GM21528 (cell line): ENCODE measurements around the gene OGDH.
A peak's percentile ranks its signal among the peaks of the same experiment; 100 is the strongest.
"Not testable (repeated sequence)": the region's sequence is repeated elsewhere in the genome, so short reads cannot be mapped to it uniquely, and the experiment has no call there.

Source experiments
- ATAC-seq: cut with Tn5 transposase; IDR thresholded peaks from one replicate; pipeline ENCODE4 v1.9.1; 2021; ENCODE audit warnings: mild to moderate bottlenecking, moderate library complexity; ENCODE audit not compliant: unreplicated experiment, low FRiP score

Gene OGDH

DNA sequence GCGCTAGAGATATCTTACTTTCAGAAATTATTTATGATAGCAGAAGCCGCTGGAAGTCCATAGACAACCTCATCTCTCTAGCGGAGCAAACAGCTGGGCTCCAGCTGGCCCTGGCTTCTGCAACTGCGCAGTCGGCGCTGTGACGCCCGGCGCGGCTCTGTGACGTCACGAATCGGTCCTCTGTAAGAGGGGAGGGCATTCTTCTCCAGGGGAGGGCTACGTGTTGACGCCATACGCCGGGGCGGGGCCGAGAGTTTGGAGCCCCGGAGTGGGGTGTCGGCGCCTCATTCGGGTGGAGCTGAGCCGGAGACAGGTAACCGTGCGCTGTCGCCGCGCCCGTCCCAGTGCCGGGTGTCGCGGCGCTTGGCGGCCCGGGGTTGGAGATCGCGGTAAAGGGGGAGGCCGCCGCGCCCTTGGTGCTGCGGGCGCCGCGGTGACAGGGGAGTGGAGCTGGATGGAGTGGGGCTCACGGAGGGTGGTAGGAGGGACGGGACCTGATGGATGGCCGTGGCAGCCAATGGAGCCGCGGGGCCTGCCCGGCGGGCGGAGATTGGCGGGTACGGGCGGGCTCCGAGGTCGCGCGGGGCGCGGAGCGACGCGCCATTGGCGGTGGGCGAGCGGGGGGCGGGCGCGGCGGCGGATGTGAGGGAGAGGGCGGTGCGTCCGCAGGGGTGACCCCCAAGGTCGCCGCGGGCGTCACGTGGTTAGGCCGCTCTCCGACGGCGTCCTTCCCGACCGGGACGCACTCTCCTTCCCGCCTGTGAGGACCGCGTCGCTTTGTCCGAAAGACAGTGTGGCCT lies at the start of gene OGDH:
Gene OGDH, plus strand, starts transcription at position 287 of the 800 bp plus-strand sequence. CDS start 17,717 bp downstream, outside the sequence.
- peak; percentile 92 for ATAC-seq

DNA sequence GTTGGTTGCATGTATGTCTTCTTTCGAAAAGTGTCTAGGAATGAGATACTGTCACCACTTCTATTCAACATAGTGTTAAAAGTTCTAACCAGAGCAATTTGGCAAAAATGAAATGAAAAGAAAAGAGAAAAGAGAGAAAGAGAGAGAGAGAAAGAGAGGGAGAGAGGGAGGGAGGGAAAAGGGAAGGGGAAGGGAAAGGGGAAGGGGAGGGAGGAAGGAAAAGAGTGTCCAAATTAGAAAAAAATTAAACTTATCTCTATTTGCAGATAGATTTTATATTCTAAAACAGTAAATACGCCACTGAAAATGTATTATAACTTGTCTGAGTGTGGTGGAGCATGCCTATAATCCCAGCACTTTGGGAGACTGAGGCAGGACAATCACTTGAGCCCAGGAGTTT lies 48.9 kb upstream of the OGDH start:
- ATAC-seq: no peak

DNA sequence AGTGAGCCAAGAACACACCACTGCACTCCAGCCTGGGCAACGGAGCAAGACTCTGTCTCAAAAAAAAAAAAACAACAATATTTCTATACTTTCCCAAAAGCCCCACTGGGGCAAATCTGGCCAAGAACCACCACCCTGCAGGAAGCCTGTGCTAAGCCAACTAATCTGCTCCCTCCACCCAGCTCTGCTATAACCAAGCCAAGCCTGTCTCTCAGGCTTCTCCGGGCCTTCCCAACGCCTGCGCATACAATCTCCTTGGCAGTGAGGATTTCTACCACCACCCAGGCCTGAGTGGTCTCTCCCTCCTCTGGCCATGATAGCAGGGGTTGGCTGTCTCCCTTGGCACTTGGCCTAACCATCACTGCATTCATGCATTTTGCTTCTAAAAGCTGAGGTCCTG lies 46.9 kb upstream of the OGDH start:
- ATAC-seq: no peak

DNA sequence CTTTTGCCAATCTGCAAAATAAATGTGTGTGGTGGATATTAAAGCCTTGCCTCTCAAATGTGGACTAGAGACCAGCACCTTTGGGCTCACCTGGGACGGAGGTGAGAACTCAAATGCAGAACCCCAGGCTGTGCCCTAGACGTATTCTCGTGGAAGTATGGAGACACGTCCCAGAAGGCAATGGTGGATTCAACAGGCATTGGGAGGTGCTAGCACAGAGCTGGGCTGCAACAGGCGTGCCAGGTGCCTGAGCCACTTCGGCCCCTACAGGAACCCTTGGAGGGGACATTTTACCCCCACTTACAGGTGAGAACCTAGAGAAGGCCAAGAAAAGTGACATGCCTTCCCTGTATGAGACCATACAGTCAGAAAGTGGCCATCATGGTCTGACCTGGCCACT lies 44.9 kb upstream of the OGDH start:
- no peak for ATAC-seq

DNA sequence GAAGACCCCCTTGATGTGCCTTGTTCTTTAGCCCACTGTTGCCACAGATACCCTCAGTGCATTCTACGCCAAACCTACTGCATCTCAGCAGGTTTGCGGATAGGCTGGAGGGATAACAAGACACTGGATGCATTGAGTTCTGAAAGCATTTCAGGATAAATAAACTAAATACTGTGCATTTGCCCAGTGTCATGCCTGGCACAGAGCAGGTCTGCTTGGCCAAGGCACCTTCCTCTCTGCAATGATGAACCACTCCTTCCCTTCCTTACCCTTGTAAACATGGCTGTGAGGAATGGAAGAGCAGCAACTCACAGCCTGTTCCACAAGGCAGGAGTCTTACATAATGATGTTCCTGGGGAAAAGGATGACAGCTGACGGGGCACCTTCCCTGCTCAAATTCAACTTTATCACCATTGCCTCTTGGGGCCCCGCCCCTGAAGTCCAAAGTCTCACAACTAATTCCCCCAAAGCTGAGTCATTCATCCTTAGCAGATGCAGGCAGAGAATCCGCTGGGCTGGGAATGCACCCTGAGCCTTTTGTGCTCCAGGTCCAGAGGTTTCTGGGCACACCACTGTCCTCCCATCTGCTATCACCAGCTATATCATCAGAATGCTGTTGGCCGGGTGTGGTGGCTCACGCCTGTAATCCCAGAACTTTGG lies 44.3 kb upstream of the OGDH start:
- no peak for ATAC-seq

DNA sequence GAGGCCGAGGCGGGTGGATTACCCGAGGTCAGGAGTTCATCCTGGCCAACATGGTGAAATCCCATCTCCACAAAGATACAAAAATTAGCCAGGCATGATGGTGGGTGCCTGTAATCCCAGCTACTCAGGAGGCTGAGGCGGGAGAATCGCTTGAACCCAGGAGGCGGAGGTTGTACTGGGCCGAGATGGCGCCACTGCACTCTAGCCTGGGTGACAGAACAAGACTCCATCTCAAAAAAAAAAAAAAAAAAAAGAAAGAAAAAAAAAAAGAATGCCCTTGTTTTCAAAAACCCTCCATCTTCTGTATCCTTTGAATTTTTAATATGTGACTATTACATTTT lies 43.8 kb upstream of the OGDH start:
- ATAC-seq: not testable (repeated sequence)

DNA sequence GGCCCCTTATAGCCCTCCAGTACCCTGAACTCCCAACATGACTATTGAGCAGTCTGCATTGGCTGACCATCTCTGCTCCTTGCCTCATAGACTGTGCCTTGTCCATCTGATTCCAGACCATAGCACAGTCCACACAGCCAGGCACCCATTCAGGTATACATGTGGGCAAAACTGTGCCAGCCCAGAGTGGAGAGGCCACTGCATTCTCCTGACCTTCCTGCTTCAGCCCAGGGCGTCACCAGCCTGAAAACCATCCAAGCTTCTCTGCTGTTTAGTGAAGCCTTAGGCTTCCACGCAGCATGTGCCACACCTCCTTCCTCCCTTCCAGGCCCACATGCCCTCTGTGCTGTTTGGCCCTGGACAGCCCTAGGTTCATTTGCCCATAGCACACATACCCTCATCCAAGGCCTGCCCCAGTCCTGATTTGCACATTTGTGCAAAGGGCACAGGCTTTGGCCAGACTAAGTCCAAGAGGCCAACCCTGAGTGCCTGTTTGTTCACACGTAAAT lies 43.2 kb upstream of the OGDH start:
- ATAC-seq: no peak

DNA sequence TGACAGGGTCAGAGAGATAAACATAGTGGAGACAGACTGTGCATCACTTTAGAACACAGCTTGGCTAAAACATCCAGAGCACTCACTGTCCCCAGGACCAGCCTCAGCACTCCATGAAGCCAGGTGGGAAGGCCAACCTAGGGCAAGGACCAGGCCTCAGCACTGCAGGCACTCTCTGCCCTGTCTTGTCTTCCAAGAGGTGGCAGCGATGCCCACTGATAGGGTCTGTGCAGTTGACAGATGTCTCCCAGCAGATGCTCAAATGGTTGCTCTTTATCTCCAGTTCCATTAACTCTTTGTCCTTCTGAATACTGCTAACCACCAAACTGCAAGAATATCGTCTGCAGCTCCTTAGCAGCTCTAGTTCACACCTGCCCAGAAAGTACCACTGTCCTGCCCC lies 41.8 kb upstream of the OGDH start:
- no peak for ATAC-seq

DNA sequence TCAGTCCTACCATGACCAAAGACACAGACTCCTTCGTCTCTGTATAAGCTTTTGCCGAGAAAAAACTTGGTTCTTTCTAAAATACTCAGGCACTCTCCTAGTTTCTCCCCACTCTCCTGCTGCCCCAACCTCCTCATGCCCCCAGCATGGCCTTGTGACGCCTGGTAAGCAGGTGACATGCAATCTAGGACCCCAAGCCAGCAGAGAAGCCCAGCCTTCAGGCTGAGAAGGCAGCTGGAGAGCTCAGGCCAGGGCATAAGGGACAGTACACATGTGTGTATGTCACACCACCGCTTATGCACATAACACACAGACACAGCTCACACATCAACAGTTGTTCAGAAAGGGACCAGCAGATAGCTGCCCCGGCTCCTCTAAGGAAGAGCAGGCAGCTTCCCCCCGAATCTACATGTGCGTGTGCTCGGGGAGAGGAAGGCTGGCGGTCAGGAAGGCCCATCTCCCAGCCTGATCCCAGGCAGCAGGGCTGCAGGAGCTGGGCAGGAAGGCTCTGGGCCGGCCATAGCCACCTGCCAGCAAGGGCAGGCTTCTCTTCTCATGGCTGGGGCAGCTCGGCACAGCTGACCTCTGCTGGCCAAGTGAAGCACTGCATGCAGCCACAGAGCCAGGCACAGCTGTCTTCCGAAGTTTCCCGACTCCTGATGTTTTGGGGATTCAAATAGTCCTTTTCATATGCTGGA lies 41.2 kb upstream of the OGDH start:
- no peak for ATAC-seq

DNA sequence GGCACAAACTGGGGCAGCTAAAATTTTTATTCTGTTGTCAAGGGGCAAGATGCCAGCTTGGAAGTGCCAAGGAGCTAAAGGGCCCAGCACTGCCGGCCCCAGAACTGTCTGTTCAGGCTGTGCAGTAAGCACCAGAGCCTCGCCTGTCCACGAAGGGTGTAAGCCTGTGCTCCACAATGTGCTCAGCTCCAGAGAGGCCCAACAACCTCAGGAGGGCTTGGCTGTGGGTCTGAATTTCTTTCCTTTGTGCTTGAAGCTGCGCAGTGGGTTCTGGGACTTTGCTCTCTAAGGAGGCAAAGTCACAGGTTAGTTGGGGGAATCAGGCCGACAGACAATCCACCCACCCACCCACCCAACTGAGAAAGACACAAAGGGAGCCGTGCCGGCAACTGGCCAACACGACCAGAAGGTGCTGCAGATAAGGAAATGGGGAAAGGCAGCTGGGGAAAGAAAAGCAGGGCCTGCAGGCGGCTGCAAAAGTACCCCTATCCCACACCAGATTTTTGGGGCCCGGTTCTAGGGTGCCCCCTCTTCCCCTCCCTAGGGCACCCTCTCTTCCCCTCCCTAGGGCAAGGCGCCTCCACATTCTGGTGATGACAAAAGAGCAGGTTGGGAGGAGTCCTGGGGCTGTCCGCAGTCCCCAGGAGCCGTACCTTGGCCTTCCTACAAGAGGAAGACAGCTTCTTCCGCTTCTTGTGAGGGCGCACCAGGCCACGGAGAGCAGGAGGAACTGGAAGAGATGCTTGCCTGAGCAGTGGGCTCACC lies 40.5 kb upstream of the OGDH start:
- ATAC-seq: no peak

DNA sequence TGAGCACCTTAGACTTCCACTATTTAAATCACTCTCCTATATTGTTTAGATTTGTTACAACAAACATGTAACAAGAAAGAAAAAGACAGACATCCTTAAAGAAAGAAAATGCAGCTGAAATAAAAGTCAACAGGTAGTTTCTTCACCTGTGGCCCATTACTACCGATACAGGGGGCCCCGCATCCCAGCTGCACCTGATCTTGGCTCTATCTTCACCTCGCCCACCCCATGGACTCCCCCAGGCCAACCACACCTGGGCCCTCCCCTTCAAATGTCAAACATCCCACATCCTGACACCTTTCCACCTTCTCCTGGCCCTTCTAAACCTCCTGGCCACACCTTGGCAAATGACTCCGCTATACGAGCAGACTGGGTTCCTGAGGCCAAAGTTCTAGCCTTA lies 39.7 kb upstream of the OGDH start:
- no peak for ATAC-seq

DNA sequence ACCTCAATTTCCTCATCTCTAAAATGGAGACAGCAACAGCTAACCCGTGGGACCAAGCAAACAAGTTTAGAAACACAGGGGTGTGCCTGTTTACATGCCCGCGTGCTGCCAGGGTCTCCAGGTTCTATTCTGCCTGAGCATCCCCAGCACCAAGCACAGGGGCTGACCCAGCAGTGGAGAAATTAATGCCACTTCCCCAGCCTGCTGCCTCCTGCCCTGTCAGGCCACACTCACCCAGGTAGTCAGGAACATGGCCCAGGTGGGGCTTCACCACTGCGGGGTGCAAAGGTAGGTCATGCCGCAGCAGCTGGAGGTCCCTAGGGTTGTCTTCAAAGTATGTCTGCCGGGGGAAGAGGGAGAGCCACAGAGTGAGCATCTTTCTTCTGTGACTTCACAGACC lies 38.5 kb upstream of the OGDH start:
- ATAC-seq: no peak

DNA sequence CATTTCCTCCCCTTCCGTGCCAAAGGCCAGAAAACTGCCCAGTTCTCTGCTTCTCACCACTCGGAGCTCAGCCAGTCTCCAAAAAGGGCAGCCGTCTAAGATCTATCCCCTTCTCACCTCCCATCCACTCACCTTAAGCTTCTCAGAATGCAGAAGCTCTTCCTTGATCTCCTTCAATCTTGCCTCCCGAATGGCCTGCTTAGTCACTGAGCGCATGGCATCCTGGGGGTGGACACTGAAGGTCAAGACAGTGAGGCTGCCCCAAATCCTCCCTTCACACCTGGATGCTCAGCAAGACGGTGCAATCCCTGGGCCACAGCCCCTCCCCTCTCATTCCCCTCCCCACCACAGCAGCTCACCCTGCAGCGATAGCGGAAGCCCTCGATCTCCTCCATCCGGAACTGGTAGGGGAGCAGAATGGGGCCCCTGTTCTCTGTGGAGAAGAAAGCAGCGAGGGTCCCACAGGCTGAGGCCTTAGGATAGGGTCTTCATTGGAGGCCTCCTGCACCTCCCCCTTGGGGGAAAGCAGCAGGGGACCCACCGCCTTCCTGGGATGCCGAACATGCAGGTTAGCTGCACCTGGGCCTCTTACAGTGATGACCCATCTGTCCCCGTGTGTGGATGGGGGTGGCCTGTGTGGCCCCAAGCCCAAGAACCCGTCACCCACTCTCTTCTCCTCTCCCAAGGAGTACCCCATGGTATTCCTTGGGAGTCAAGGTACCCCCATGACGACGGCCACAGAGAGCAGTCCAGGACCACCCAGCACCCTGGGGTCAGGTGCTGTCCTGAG lies 37.5 kb upstream of the OGDH start:
- ATAC-seq: no peak

DNA sequence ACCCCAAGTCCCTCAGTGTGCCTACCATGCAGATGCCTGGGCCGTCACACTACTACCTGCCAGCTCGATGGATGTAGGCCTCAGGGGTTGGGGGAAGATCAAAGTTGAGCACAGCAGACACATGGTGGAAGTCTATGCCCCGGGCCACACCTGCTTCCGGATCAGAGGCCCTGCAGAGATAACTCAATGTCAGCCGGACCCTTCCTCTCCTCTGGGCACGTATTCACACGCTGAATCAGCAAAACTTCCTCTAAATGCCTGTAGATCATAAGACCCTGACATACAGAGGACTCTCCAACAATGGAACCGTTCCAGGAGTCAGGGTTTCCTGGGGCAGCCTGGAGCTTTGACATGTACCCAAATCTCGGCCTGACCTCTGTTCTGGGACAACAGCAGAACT lies 36.5 kb upstream of the OGDH start:
- ATAC-seq: no peak

DNA sequence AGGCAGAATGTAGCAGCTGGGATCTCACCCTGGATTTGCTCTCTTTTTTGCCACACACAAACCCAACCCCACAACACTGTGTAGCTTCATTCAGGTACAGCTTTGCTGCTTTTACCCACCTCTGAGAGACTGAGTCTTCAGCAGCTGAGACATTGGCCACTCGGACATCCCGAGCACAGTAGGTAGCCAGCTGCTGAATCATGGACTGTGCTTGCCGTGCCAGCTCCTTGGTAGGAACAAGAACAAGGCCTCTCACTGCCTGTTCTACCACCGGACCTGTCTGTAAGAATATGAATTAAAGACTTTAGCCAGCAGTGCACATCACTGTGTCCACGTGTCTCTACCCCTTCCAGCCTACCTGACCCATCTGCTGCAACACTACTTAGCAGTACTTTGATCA lies 33.7 kb upstream of the OGDH start:
- no peak for ATAC-seq

DNA sequence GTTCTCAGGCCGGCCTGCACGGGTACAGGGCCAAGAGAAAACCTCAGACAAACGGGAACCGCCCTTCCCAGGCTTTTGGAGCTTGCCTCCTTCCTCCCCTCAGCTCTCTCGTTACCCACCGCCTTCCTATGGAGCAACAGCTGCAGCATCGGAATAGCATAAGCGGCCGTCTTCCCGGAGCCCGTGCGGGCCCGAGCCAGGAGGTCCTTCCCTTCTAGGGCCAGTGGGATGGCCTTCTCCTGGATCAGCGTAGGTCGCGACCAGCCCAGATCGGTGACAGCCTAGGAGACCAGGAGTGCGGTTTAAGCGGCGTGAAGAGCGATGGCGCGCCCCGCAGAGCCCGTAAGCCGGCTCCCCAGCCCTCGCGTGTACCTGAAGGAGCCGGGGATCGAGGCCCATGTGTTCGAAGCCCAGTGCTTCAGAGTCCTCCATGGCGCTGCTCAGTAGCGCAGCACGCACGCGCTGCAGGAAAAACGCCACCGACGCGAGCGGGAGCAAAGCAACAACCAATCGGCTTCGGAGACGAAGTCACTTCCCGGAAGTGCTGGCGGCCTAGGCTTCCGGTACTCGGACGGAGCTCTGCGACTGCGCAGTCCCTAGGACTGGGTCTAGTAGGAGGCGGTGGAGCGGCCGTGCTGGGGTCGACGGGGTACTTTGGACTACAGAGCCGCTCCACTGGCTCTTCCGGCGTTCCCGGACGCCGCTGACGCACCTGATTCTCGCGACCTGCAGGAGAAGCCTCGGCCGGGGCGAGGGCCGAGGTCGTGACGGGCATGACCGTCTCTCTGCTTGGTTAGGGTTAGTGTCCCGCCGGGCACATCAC lies 32.8 kb upstream of the OGDH start, which contains the start of gene DDX56:
Gene DDX56, minus strand, starts transcription at position 445 of the 823 bp plus-strand sequence. Its CDS starts 13 bp downstream, at position 432.
- ATAC-seq: peak; percentile 93

DNA sequence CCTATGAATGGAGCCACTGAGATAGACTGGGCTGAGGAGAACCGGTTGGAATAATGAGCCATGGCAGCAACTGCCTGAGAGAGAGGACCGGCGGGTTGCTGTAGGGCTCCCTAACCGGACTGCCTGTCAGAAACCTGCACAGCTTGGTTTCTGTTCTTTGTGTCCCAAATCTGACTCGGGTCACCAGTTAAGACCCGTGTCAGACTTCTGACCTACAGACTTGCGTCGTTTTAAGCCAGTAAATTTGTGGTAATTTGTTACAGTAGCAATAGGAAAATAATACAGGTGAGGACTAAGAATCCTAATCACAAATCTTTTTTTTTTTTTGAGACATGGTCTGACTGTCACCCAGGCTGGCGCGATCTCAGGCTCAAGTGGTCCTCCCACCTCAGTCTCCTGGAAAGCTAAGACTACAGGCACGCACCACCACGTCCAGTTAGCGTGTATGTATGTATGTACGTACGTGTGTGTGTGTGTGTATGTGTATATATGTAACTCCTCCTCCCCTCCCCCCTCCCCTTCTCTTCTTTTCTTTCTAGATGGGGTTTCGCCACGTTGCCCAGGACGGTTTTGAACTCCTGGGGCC lies 32.0 kb upstream of the OGDH start:
- no peak for ATAC-seq

DNA sequence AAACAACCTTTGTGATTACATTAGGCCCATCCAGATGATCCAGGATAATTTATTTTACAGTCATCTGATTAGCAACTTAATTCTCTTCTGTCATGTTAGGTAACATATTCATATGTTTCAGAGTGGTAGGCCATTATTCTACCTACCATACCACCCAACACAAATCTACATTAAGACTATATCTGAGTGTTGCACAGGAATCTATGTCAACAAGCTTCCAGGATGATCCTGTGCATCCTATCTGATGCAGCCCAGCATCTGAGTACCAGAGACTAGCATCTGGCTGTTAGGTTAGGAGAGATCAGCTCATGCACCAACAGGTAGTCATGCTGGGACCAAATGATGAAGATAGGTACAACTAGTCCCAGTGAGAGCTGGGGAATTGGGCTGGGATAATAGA lies 31.4 kb upstream of the OGDH start:
- no peak for ATAC-seq

DNA sequence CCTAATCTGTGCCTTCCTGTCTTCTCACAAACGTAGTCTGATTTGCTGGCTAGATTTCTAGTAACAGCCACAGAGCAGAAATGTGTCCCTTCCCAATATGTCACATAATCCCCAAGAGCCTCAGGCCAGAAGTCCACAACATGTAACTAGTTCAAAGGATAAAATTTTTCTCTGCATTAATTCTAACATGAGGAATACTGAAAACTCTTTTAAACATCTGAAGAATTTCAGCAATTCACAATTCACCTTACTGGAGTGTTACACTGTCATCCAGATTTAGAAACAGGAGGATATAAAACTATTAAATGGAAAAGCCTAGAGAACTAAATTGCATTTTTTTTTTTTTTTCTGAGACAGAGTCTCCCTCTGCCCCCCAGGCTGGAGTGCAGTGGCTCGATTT lies 30.2 kb upstream of the OGDH start:
- ATAC-seq: no peak
